HK-2 (cell line): ENCODE measurements around the gene CREB5.

Experiments
- DNase-seq: peaks from one replicate; pipeline ENCODE4 v3.0.0-alpha.2; 2018; ENCODE audit not compliant: unreplicated experiment

Gene CREB5

GRCh38 chr7:28747404-28747803 lies 335.1 kb downstream of the CREB5 start:
- no peak for DNase-seq

DNA sequence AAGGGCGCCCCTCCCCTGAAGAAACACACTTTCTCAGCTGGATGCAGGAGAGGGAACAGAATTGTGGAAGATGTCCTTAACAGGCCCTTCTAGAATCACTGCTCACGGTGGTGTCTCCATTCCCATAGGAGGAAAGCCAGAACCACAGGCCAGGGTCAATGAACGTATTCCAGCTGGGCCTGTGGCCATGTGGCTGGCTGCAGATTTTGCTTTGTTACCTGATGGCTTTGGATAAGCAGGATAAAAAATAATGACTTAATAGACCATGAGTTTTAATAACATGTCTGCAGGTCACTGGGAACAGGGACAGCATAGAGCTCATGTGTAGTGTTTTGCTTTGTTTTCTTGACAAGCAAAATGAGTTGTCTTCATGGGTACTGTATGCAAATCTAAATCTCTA lies 335.5 kb downstream of the CREB5 start:
- no peak for DNase-seq

DNA sequence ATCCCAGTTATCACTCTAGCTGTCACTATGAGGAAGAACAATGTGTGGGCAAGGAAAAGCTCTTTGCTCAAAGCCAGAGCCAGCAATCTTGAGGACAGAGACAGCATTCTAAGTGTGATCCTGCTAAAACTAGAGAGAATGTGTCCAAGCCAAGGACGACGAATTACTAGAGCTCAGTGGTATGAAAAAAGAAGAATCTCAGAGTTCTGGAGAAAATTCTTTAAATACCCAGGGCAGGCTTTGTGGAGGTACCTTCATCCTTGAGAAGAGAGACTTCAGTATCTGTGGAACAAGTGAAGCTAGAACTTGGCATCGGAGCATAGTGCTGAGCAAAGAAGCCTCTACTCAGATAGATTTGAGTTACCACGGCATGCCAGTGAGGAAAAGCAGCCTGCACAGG lies 336.0 kb downstream of the CREB5 start:
- DNase-seq: no peak

DNA sequence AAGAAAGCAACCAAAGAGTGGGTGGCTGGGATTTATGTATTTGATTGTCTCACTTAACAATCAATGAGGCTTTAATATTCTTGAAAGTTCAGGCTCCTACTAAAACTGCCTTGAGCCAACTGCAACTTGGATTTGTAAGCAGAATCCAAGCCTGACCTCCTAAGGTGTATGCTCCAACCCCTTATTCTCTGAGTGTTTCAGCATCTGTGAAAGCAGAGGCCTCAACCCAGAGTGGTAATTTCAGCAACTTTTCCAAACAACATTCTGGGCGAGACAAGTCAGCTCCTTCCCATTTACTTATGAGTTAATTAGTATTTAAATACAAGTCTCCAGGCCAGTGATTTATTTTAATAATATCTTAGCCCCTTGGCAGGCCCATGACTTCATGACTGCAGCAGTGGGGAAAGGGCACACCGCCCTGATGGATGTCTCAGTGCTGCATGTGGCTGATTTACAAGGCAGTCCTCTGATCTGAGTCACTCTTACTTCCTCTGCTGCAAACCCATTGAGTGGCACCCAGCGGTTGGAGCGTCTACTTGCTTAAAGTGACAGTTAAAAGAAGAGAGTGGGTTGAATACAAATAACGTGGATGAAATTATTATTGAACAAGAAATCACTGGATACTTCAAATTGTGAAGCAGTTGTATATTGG lies 336.7 kb downstream of the CREB5 start:
- DNase-seq: peak; percentile 26

DNA sequence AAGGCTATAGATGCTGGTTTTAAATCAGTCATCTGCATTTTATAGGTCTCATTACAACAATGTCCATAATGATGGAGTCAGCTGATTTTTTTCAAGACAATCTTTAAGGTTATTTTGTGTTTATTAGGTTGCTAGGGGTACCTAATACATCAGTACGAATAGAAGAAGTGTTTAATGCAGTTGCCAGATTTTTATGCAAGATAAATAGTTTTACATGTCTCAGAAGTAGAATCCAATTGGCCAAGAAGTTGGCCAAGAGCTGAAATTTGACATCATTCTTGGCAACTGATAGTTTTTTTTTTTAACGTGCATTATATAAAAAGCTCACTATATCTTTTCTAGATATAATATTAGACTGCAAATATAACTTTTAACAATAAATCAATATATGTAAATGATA lies 337.3 kb downstream of the CREB5 start:
- DNase-seq: no peak

- no peak for DNase-seq
These were observed 338.7 kb downstream of the CREB5 start for GRCh38 chr7:28750981-28751380.

- DNase-seq: no peak
These were observed 341.3 kb downstream of the CREB5 start for GRCh38 chr7:28753613-28754012.

DNA sequence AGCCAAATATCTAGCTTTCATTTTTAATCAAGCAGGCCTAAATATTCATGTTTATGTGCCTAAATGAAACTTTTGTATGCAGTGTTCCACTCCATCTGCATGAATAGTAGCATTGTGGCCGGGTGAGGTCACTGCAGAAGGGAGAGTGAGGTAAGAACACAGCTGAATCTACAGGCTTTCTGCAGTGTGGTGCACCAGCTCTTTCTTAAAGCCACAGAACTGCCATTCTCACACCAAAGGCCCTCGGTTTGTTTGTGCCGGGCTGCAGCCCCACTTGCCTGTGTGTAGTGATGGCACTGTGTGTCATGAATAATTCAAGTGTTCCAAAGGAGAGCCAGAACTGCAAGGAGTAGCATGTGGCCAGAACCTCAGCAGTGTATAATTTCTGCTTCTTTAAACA lies 341.7 kb downstream of the CREB5 start:
- no peak for DNase-seq

- DNase-seq: no peak
These were observed 342.1 kb downstream of the CREB5 start for GRCh38 chr7:28754447-28754846.

DNA sequence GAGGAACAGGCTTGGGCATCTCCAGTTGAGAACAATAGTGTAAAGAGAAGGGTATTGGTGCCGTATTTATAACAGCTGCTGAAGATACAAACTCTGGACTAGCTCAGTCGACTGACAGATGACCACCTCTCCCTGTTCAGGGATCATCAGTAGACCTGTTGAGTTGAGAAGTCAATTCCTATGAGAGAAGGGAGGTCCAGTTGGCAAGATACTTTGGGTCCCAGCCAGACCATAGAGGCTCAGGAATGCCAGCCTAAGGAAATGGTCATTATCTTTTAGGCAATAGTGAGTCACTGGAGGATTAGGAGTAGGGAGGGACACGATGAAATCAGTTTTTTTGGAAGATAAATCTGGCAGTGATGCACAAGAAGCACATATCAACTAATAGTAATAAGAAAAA lies 342.9 kb downstream of the CREB5 start:
- DNase-seq: no peak

GRCh38 chr7:28758186-28758585 lies 345.9 kb downstream of the CREB5 start:
- DNase-seq: no peak

DNA sequence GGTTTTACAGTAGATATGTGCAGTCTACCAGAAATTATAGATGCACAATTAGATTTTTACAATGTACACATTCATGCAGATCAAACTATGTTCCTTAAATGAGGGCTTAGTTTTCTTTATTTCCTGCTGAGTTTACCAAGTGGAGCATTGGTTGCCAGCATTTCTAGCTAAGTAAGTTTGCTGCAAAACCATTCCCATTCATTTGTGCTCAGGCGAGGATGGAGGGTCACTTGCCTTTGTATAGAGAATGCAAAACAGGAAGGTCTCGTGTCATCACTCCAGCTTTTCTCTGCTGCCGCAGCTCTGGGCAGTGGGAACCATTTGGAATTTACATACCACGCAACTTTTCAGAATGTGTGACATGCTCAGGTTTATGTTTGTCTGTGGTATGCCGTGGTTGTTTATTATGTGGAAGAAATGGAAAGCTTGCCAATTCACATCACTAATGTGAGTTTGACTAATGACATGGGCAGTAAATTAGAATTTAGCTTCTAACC lies 347.2 kb downstream of the CREB5 start:
- no peak for DNase-seq

DNA sequence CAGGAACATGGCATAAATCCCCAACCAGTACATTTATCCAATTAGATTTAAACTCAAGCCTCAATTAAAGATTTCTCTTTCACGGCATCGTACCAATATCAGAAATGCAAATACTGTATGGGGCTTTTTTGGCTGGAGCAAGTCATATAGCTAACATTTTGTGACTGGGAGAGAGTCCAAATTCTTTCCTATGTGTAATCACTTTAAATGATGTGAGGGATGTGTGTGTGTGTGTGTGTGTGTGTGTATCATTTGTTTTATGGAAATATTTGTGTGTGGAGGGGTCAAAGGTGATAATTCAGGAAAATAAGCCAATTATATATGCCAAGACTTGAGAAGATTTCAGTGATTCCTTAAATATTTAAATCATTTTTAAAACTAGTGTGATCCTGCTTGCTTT lies 349.2 kb downstream of the CREB5 start:
- DNase-seq: no peak

- DNase-seq: no peak
These were observed 350.3 kb downstream of the CREB5 start for GRCh38 chr7:28762651-28763050.

DNA sequence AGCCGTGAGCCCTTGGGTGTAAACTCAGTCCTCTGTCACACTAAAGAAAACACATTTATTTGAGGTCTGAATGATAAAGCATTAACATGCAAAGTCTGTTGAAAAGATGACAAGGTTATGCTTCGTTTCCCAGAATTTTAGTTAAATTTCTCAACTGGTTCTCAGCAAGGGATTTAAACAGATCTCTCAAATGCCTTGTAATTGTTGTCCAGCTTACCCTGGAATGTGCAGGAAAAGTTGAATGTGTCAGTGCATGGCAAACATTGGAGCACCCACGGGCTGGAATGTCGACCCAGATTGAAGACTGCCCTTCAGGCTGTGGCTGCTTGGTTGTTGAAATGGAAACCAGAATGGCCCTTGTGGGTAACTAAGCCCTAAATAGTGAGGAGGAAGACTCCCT lies 354.0 kb downstream of the CREB5 start:
- no peak for DNase-seq

- no peak for DNase-seq
These were observed 355.0 kb downstream of the CREB5 start for GRCh38 chr7:28767356-28767755.

GRCh38 chr7:28768577-28769147 lies 356.3 kb downstream of the CREB5 start:
- DNase-seq: no peak

DNA sequence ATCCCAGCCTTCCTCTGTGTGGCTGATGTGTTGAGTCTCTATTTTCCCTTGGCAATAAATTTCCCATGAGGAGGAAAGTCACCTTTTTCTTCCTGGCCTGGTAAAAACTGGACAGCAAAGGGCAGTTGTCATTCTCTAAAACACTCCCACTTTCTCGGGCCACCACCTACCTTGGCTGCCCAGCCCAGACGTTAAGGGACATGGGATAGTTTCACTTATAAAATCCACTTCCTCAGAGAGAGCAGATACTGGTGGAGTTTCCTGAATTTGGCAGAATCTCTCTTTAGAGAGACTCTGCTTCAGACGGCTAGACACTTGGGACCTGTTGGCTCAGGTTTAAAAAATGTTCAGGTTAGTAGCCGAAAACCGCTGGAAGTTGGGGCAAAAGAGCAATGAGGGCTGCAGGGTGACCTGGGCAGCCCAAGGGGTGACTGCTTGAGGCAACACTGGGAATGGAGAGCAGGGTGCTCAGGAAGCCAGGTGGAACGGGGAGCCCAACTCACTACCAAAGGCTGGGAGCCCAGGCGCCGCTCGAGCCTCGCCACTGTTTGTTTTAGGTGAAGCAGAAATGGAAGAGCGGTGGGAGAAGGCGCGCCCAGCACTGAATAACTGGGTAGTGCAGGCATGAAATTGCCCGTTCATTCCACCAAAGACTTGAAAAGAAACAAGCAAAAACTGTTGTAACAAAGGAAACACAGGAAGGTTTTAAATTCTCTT lies 359.7 kb downstream of the CREB5 start:
- DNase-seq: no peak

DNA sequence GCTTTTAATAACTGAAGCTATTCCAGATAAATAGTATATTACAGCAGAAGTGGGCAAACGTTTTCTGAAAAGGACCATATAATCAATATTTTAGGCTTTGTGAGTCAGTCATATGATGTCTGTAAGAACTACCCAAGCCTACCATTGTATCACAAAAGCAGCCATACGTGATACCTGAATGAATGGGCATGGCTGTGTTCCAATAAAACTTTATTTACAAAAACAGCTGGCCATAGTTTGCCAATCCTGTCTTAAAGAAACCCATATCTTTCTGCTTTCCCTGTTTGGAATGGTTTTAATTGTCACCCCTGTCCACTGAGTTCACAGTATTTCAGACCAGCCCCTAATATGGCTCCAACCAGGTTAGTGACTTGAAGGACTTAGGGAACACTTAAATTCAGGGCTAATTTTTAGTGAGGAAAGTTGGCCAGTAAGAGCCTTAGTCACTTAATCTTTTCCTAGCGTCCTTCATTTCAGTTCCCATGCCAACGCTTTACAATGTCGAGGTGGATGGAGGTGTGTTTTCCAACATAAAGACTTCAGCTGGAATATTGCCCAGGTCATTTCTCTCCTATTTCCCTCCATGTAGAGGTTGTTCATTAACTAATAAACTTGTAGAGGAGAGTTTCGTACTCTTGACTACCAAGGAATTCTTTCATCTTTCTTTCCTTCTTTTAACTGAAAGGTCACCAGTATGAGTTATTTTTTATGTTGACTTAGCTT lies 361.3 kb downstream of the CREB5 start:
- no peak for DNase-seq

DNA sequence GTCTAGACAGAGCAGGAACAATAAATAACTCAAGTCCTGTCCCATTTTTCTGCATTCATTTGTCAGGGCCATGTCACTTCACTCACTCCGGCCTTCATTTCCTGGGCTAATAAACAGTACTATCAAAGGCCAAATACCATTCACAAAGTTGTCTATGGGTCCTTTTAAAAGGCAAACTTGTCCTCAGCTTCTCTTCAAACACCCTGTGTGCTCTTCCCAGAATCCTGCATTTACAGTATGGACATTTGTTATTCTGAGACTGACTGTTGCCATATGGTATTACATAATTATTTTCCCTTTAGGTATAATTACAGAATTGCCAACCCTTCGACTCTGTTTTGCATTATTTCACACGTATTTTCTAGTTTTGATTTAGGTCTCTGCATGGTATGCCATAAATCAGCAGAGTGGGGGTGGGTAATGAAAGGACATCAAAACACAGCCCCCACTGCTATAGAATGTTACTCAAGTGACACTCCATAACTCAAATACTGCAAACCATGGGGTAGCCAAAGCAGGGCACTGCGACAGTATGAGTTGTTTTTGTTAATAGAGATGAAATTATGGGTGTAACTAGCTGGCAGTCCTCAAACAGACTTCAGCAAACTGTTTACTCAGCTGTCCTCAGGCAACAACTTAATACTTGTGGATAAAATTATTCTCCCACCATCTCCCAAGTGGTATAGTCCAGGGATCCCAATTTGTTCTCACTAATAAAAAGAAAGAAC lies 362.1 kb downstream of the CREB5 start:
- DNase-seq: no peak

- DNase-seq: no peak
These were observed 364.3 kb downstream of the CREB5 start for GRCh38 chr7:28776463-28777157.
